ENCODE data around the gene SLC30A5. TPM values are rescaled to one million over a fixed set of nuclear protein-coding genes. Genes with fewer than 3 reads are reported as not detected.
"Not testable (repeated sequence)": the region's sequence is repeated elsewhere in the genome, so short reads cannot be mapped to it uniquely, and the experiment has no call there.

SLC30A5 gene
- total RNA-seq, 1 experiment from 2014 or later = 55.3 TPM

- Histone ChIP-seq H3K4me3 (ENCODE audit: low read length) (no peak overlapping the region), H3K79me2 (ENCODE audit: low read length) (peaks cover 25% of the 10 kb centered on the region), H3K4me1 (ENCODE audit: insufficient read depth, low read length) (no peaks in the 10 kb centered on the region), H2AFZ (ENCODE audit: low read length) (no peak overlapping the region), H3K9ac (ENCODE audit: low read length) (no peak overlapping the region), H3K9me3 (ENCODE audit: low read length) (no peaks in the 10 kb centered on the region), H3K4me2 (ENCODE audit: low read length) (no peak overlapping the region), H3K27ac (ENCODE audit: low read length) (no peak overlapping the region), H3K9me2 (replicated peaks; ENCODE audit: low read length) (no peaks in the 10 kb centered on the region), H4K20me1 (ENCODE audit: low read length) (no peaks in the 10 kb centered on the region), H3K36me3 (ENCODE audit: low read depth, low read length) (peaks cover 11% of the 10 kb centered on the region), H3F3A (ENCODE audit: low read length, unreplicated experiment) (no peaks in the 10 kb centered on the region), H3K27me3 (ENCODE audit: low read length) (no peaks in the 10 kb centered on the region)
- BruUV-seq (replicated peaks) = no TSS peak
- intact Hi-C loops (cut with micrococcal nuclease) = no loop called here
- ChIA-PET CTCF (no interaction called here), POLR2A (ENCODE audit: unreplicated experiment) (no interaction called here)
- DNase-seq (no peak), ATAC-seq (no peak)
- TF ChIP-seq CTCF (conservative IDR thresholded peaks at IDR 0.05; ENCODE audit: low read depth, low read length) (no peak), EZH2 (IDR thresholded peaks at IDR 0.05; ENCODE audit: low read length, unreplicated experiment) (no peak), EZH2phosphoT487 (IDR thresholded peaks at IDR 0.05; ENCODE audit: borderline replicate concordance, low read length) (no peak)
Measured at GRCh38 chr5:69103521-69103920, 9.7 kb downstream of the SLC30A5 start.

- Histone ChIP-seq H3K9ac (ENCODE audit: low read length) (no peak overlapping the region), H2AFZ (ENCODE audit: low read length) (no peak overlapping the region), H3K9me3 (ENCODE audit: low read length) (no peaks in the 10 kb centered on the region), H3K27ac (ENCODE audit: low read length) (no peak overlapping the region), H3K4me2 (ENCODE audit: low read length) (no peak overlapping the region), H3K4me3 (ENCODE audit: low read length) (no peak overlapping the region), H3K27me3 (ENCODE audit: low read length) (no peaks in the 10 kb centered on the region), H3K36me3 (ENCODE audit: low read depth, low read length) (peaks cover 17% of the 10 kb centered on the region), H3K9me2 (replicated peaks; ENCODE audit: low read length) (no peaks in the 10 kb centered on the region), H3K4me1 (ENCODE audit: insufficient read depth, low read length) (no peaks in the 10 kb centered on the region), H4K20me1 (ENCODE audit: low read length) (no peaks in the 10 kb centered on the region), H3F3A (ENCODE audit: low read length, unreplicated experiment) (no peaks in the 10 kb centered on the region), H3K79me2 (ENCODE audit: low read length) (no peaks in the 10 kb centered on the region)
- ATAC-seq (no peak), DNase-seq (no peak)
- TF ChIP-seq EZH2phosphoT487 (IDR thresholded peaks at IDR 0.05; ENCODE audit: borderline replicate concordance, low read length) (no peak), EZH2 (IDR thresholded peaks at IDR 0.05; ENCODE audit: low read length, unreplicated experiment) (no peak), CTCF (conservative IDR thresholded peaks at IDR 0.05; ENCODE audit: low read depth, low read length) (no peak)
- no TSS peak for BruUV-seq (replicated peaks)
- ChIA-PET CTCF (no interaction called here), POLR2A (ENCODE audit: unreplicated experiment) (no interaction called here)
- intact Hi-C loops (cut with micrococcal nuclease) = no loop called here
Measured at GRCh38 chr5:69105996-69106906, 12.4 kb downstream of the SLC30A5 start.

GRCh38 chr5:69108367-69108766, 14.6 kb downstream of the SLC30A5 start:
- CTCF ChIA-PET; H3K27ac ChIP-seq (ENCODE audit: low read length); DNase-seq; H3K27me3 ChIP-seq (ENCODE audit: low read length); H3F3A ChIP-seq (ENCODE audit: low read length, unreplicated experiment); H3K4me3 ChIP-seq (ENCODE audit: low read length); intact Hi-C loops (cut with micrococcal nuclease); H3K9me3 ChIP-seq (ENCODE audit: low read length); H3K4me1 ChIP-seq (ENCODE audit: insufficient read depth, low read length); ATAC-seq; POLR2A ChIA-PET (ENCODE audit: unreplicated experiment); H3K9ac ChIP-seq (ENCODE audit: low read length); H3K9me2 ChIP-seq (replicated peaks; ENCODE audit: low read length); H2AFZ ChIP-seq (ENCODE audit: low read length); H4K20me1 ChIP-seq (ENCODE audit: low read length); BruUV-seq (replicated peaks); H3K4me2 ChIP-seq (ENCODE audit: low read length); H3K79me2 ChIP-seq (ENCODE audit: low read length): not testable (repeated sequence)
- H3K36me3 ChIP-seq (ENCODE audit: low read depth, low read length) = peaks cover 16% of the 10 kb centered on the region
